Activated naive CD8-positive, alpha-beta T cell (primary cell): ENCODE results near the gene ESF1.

Experiments
- H3K27ac Mint-ChIP-seq: one replicate; pipeline ENCODE4 v1.8.0; 2021; ENCODE audit warnings: mixed read lengths
- H3K27me3 Mint-ChIP-seq: one replicate; pipeline ENCODE4 v1.8.0; 2021; ENCODE audit warnings: mixed read lengths
- H3K36me3 Mint-ChIP-seq: one replicate; pipeline ENCODE4 v1.8.0; 2021; ENCODE audit warnings: mixed read lengths
- H3K4me1 Mint-ChIP-seq: one replicate; pipeline ENCODE4 v1.8.0; 2021; ENCODE audit warnings: low read depth, mixed read lengths
- H3K4me3 Mint-ChIP-seq: one replicate; pipeline ENCODE4 v1.8.0; 2021; ENCODE audit warnings: mild to moderate bottlenecking, mixed read lengths
- H3K9me3 Mint-ChIP-seq: one replicate; pipeline ENCODE4 v1.8.0; 2021; ENCODE audit warnings: low read depth, mixed read lengths

Gene ESF1

GRCh38 chr20:13784893-13785715 lies at the start of gene ESF1, which contains the start of gene NDUFAF5:
Gene ESF1 (minus strand): TSS chr20:13784919. CDS start chr20:13783140, 1,779 bp downstream.
Gene NDUFAF5 (plus strand): TSS chr20:13785028. CDS start chr20:13785069, 41 bp downstream.
- peaks cover 60% of the 10 kb centered on the region for H3K4me1 Mint-ChIP-seq
- H3K36me3 Mint-ChIP-seq = peaks cover 12% of the 10 kb centered on the region
- H3K27ac Mint-ChIP-seq = peak within 1 kb of the TSS; percentile 98

GRCh38 chr20:13831476-13831875 lies 46.8 kb upstream of the ESF1 start:
- Mint-ChIP-seq H3K4me3 (no peak overlapping the region), H3K27ac (no peak overlapping the region), H3K27me3 (peaks cover 6% of the 10 kb centered on the region), H3K4me1 (no peaks in the 10 kb centered on the region), H3K9me3 (peaks cover 5% of the 10 kb centered on the region), H3K36me3 (no peaks in the 10 kb centered on the region)

More at GRCh38 chr20:13784893-13785715, at the start of gene ESF1, which contains the start of gene NDUFAF5:
- no peaks in the 10 kb centered on the region for H3K9me3 Mint-ChIP-seq
- no peaks in the 10 kb centered on the region for H3K27me3 Mint-ChIP-seq
- peak within 1 kb of the TSS; percentile 100 for H3K4me3 Mint-ChIP-seq

GRCh38 chr20:13825465-13825864 lies 40.7 kb upstream of the ESF1 start:
- Mint-ChIP-seq H3K27ac (no peak overlapping the region), H3K36me3 (no peaks in the 10 kb centered on the region), H3K4me3 (no peak overlapping the region), H3K27me3 (peaks cover 4% of the 10 kb centered on the region), H3K9me3 (no peaks in the 10 kb centered on the region), H3K4me1 (no peaks in the 10 kb centered on the region)

- H3K4me1 Mint-ChIP-seq = peaks cover 3% of the 10 kb centered on the region
- H3K4me3 Mint-ChIP-seq = no peak overlapping the region
- no peaks in the 10 kb centered on the region for H3K36me3 Mint-ChIP-seq
- no peaks in the 10 kb centered on the region for H3K9me3 Mint-ChIP-seq
- peaks cover 2% of the 10 kb centered on the region for H3K27me3 Mint-ChIP-seq
- no peak overlapping the region for H3K27ac Mint-ChIP-seq
These were observed 39.7 kb upstream of the ESF1 start for GRCh38 chr20:13824459-13824858.

- Mint-ChIP-seq H3K36me3 (peaks cover 3% of the 10 kb centered on the region), H3K9me3 (no peaks in the 10 kb centered on the region), H3K4me1 (peaks cover 13% of the 10 kb centered on the region), H3K4me3 (no peak overlapping the region), H3K27me3 (no peaks in the 10 kb centered on the region), H3K27ac (no peak overlapping the region)
These were observed 37.7 kb upstream of the ESF1 start for GRCh38 chr20:13822459-13822858.

- Mint-ChIP-seq H3K4me3 (no peak overlapping the region), H3K27me3 (no peaks in the 10 kb centered on the region), H3K27ac (no peak overlapping the region), H3K4me1 (peaks cover 18% of the 10 kb centered on the region), H3K9me3 (no peaks in the 10 kb centered on the region), H3K36me3 (peaks cover 5% of the 10 kb centered on the region)
These were observed 37.2 kb upstream of the ESF1 start for GRCh38 chr20:13821876-13822275.

GRCh38 chr20:13819885-13820645 lies 35.3 kb upstream of the ESF1 start:
- H3K36me3 Mint-ChIP-seq = peaks cover 8% of the 10 kb centered on the region
- no peaks in the 10 kb centered on the region for H3K9me3 Mint-ChIP-seq
- H3K27ac Mint-ChIP-seq = peak overlapping the region; percentile 34
- peaks cover 28% of the 10 kb centered on the region for H3K4me1 Mint-ChIP-seq
- H3K27me3 Mint-ChIP-seq = no peaks in the 10 kb centered on the region
- no peak overlapping the region for H3K4me3 Mint-ChIP-seq

- H3K27ac Mint-ChIP-seq = peak overlapping the region; percentile 98
- no peaks in the 10 kb centered on the region for H3K27me3 Mint-ChIP-seq
- H3K36me3 Mint-ChIP-seq = peaks cover 12% of the 10 kb centered on the region
- H3K4me1 Mint-ChIP-seq = peaks cover 28% of the 10 kb centered on the region
- H3K9me3 Mint-ChIP-seq = no peaks in the 10 kb centered on the region
- peak overlapping the region; percentile 71 for H3K4me3 Mint-ChIP-seq
These were observed 32.6 kb upstream of the ESF1 start for GRCh38 chr20:13817342-13817741.

- no peaks in the 10 kb centered on the region for H3K27me3 Mint-ChIP-seq
- peaks cover 28% of the 10 kb centered on the region for H3K4me1 Mint-ChIP-seq
- peak overlapping the region; percentile 98 for H3K27ac Mint-ChIP-seq
- H3K36me3 Mint-ChIP-seq = peaks cover 12% of the 10 kb centered on the region
- H3K9me3 Mint-ChIP-seq = no peaks in the 10 kb centered on the region
- H3K4me3 Mint-ChIP-seq = peak overlapping the region; percentile 71
These were observed 32.0 kb upstream of the ESF1 start for GRCh38 chr20:13816757-13817156.

- Mint-ChIP-seq H3K9me3 (no peaks in the 10 kb centered on the region), H3K36me3 (peaks cover 12% of the 10 kb centered on the region), H3K27ac (no peak overlapping the region), H3K27me3 (no peaks in the 10 kb centered on the region), H3K4me1 (peaks cover 25% of the 10 kb centered on the region), H3K4me3 (no peak overlapping the region)
These were observed 30.0 kb upstream of the ESF1 start for GRCh38 chr20:13814672-13815071.

GRCh38 chr20:13813910-13814309 lies 29.2 kb upstream of the ESF1 start:
- H3K4me1 Mint-ChIP-seq = peaks cover 25% of the 10 kb centered on the region
- H3K36me3 Mint-ChIP-seq = peaks cover 12% of the 10 kb centered on the region
- H3K27ac Mint-ChIP-seq = peak overlapping the region; percentile 77
- H3K27me3 Mint-ChIP-seq = no peaks in the 10 kb centered on the region
- H3K9me3 Mint-ChIP-seq = no peaks in the 10 kb centered on the region
- H3K4me3 Mint-ChIP-seq = no peak overlapping the region

- Mint-ChIP-seq H3K27ac (no peak overlapping the region), H3K9me3 (no peaks in the 10 kb centered on the region), H3K4me3 (no peak overlapping the region), H3K27me3 (no peaks in the 10 kb centered on the region), H3K36me3 (peaks cover 3% of the 10 kb centered on the region), H3K4me1 (no peaks in the 10 kb centered on the region)
These were observed 25.7 kb upstream of the ESF1 start for GRCh38 chr20:13810446-13810845.

GRCh38 chr20:13809855-13810254 lies 25.1 kb upstream of the ESF1 start:
- Mint-ChIP-seq H3K36me3 (peaks cover 3% of the 10 kb centered on the region), H3K27me3 (no peaks in the 10 kb centered on the region), H3K4me1 (no peaks in the 10 kb centered on the region), H3K9me3 (no peaks in the 10 kb centered on the region), H3K27ac (no peak overlapping the region), H3K4me3 (no peak overlapping the region)

GRCh38 chr20:13809373-13809772 lies 24.7 kb upstream of the ESF1 start:
- Mint-ChIP-seq H3K36me3 (peaks cover 3% of the 10 kb centered on the region), H3K4me1 (no peaks in the 10 kb centered on the region), H3K27ac (no peak overlapping the region), H3K4me3 (no peak overlapping the region), H3K27me3 (no peaks in the 10 kb centered on the region), H3K9me3 (no peaks in the 10 kb centered on the region)

GRCh38 chr20:13800728-13801134 lies 16.0 kb upstream of the ESF1 start:
- Mint-ChIP-seq H3K9me3 (no peaks in the 10 kb centered on the region), H3K27me3 (no peaks in the 10 kb centered on the region), H3K36me3 (peaks cover 14% of the 10 kb centered on the region)

More at GRCh38 chr20:13800728-13801134, 16.0 kb upstream of the ESF1 start:
- Mint-ChIP-seq H3K4me1 (peaks cover 4% of the 10 kb centered on the region), H3K27ac (no peak overlapping the region), H3K4me3 (no peak overlapping the region)
